ENCODE results near the gene CD300H. TPM values are rescaled to one million over a fixed set of nuclear protein-coding genes. Genes with fewer than 3 reads are reported as not detected.

The CD300H gene
- total RNA-seq, 5 donors from 2014 or later (not counting 1 experiment from before 2014, with no cell fraction given): not detected

GRCh38 chr17:74526681-74527080 is 40.6 kb downstream of the CD300H start:
- H3K36me3 Mint-ChIP-seq: no peaks in the 10 kb centered on the region
- H3K4me1 Mint-ChIP-seq: peaks cover 0 to 2% (median 0%) of the 10 kb centered on the region in 3 donors
- H3K27me3 Mint-ChIP-seq: peaks cover 36 to 37% of the 10 kb centered on the region in 2 donors
- no peaks in the 10 kb centered on the region for H3K36me3 ChIP-seq (ENCODE audit: control insufficient read depth in 2 of 2, extremely low read depth in 1 of 2, insufficient read depth in 1 of 2, low read length in 1 of 2)
- CTCF ChIA-PET: no interaction called here
- H3K27me3 ChIP-seq (replicated peaks in 1 of 2; ENCODE audit: control insufficient read depth in 2 of 2, extremely low read depth in 1 of 2, insufficient read depth in 2 of 2, low read length in 1 of 2): peaks cover 0 to 68% of the 10 kb centered on the region in 2 experiments
- H3K27ac ChIP-seq (ENCODE audit: low read length): no peak overlapping the region
- H3K9me3 Mint-ChIP-seq: peaks cover 0 to 3% (median 0%) of the 10 kb centered on the region in 3 donors
- no peak for DNase-seq
- no peak overlapping the region for H3K27ac Mint-ChIP-seq
- 93% methylated on average over 2 of the region's 3 CpGs for WGBS (ENCODE audit: insufficient coverage)
- POLR2A ChIA-PET: no interaction called here
- H3K9me3 ChIP-seq: no peaks in the 10 kb centered on the region
- H3K4me3 ChIP-seq (ENCODE audit: control insufficient read depth in 1 of 2, extremely low read depth in 1 of 2, low read length in 1 of 2): no peak overlapping the region
- H3K4me3 Mint-ChIP-seq: no peak overlapping the region
- ATAC-seq (replicated peaks in 1 of 4): no peak
- H3K4me1 ChIP-seq (ENCODE audit: control insufficient read depth in 1 of 2, extremely low read depth in 1 of 2, insufficient read depth in 2 of 2, low read length in 2 of 2): peaks cover 0 to 4% of the 10 kb centered on the region in 2 experiments

GRCh38 chr17:74525781-74526288 is 41.5 kb downstream of the CD300H start:
- H3K9me3 Mint-ChIP-seq: peaks cover 0 to 3% (median 0%) of the 10 kb centered on the region in 3 donors
- no peaks in the 10 kb centered on the region for H3K36me3 Mint-ChIP-seq
- DNase-seq (no peak), ATAC-seq (replicated peaks in 1 of 4) (no peak)
- no peak overlapping the region for H3K4me3 Mint-ChIP-seq
- Histone ChIP-seq H3K4me1 (ENCODE audit: control insufficient read depth in 1 of 2, extremely low read depth in 1 of 2, insufficient read depth in 2 of 2, low read length in 2 of 2) (peaks cover 0 to 10% of the 10 kb centered on the region in 2 experiments), H3K27ac (ENCODE audit: low read length) (no peak overlapping the region), H3K27me3 (replicated peaks in 1 of 2; ENCODE audit: control insufficient read depth in 2 of 2, extremely low read depth in 1 of 2, insufficient read depth in 2 of 2, low read length in 1 of 2) (peaks cover 0 to 70% of the 10 kb centered on the region in 2 experiments), H3K9me3 (no peaks in the 10 kb centered on the region), H3K36me3 (ENCODE audit: control insufficient read depth in 2 of 2, extremely low read depth in 1 of 2, insufficient read depth in 1 of 2, low read length in 1 of 2) (no peaks in the 10 kb centered on the region), H3K4me3 (ENCODE audit: control insufficient read depth in 1 of 2, extremely low read depth in 1 of 2, low read length in 1 of 2) (no peak overlapping the region)
- H3K27me3 Mint-ChIP-seq: peaks cover 39 to 45% of the 10 kb centered on the region in 2 donors
- H3K4me1 Mint-ChIP-seq: peaks cover 0 to 8% (median 0%) of the 10 kb centered on the region in 3 donors
- H3K27ac Mint-ChIP-seq: no peak overlapping the region
- 91% methylated on average over 13 of the region's 14 CpGs for WGBS (ENCODE audit: insufficient coverage)
- ChIA-PET CTCF (no interaction called here), POLR2A (no interaction called here)

- POLR2A ChIA-PET: no interaction called here
- ATAC-seq (replicated peaks in 1 of 4) (no peak), DNase-seq (no peak)
- CTCF ChIA-PET: no interaction called here
- Histone ChIP-seq H3K27me3 (replicated peaks in 1 of 2; ENCODE audit: control insufficient read depth in 2 of 2, extremely low read depth in 1 of 2, insufficient read depth in 2 of 2, low read length in 1 of 2) (peaks cover 0 to 69% of the 10 kb centered on the region in 2 experiments), H3K9me3 (no peaks in the 10 kb centered on the region), H3K27ac (ENCODE audit: low read length) (no peak overlapping the region), H3K36me3 (ENCODE audit: control insufficient read depth in 2 of 2, extremely low read depth in 1 of 2, insufficient read depth in 1 of 2, low read length in 1 of 2) (no peaks in the 10 kb centered on the region), H3K4me1 (ENCODE audit: control insufficient read depth in 1 of 2, extremely low read depth in 1 of 2, insufficient read depth in 2 of 2, low read length in 2 of 2) (peaks cover 0 to 10% of the 10 kb centered on the region in 2 experiments), H3K4me3 (ENCODE audit: control insufficient read depth in 1 of 2, extremely low read depth in 1 of 2, low read length in 1 of 2) (no peak overlapping the region)
- H3K9me3 Mint-ChIP-seq: peaks cover 0 to 3% (median 0%) of the 10 kb centered on the region in 3 donors
- H3K4me3 Mint-ChIP-seq: no peak overlapping the region
- H3K27me3 Mint-ChIP-seq: peaks cover 37 to 45% of the 10 kb centered on the region in 2 donors
- H3K27ac Mint-ChIP-seq: no peak overlapping the region
- 88% methylated on average over 1 of the region's 1 CpG for WGBS (ENCODE audit: insufficient coverage)
- H3K36me3 Mint-ChIP-seq: no peaks in the 10 kb centered on the region
- peaks cover 0 to 9% (median 0%) of the 10 kb centered on the region in 3 donors for H3K4me1 Mint-ChIP-seq
Measured at GRCh38 chr17:74525465-74525725, 41.9 kb downstream of the CD300H start.

GRCh38 chr17:74524653-74525464 is 42.5 kb downstream of the CD300H start:
- H3K4me1 Mint-ChIP-seq: peaks cover 0 to 9% (median 0%) of the 10 kb centered on the region in 3 donors
- Histone ChIP-seq H3K27ac (ENCODE audit: low read length) (no peak overlapping the region), H3K4me1 (ENCODE audit: control insufficient read depth in 1 of 2, extremely low read depth in 1 of 2, insufficient read depth in 2 of 2, low read length in 2 of 2) (peaks cover 0 to 10% of the 10 kb centered on the region in 2 experiments), H3K4me3 (ENCODE audit: control insufficient read depth in 1 of 2, extremely low read depth in 1 of 2, low read length in 1 of 2) (no peak overlapping the region), H3K36me3 (ENCODE audit: control insufficient read depth in 2 of 2, extremely low read depth in 1 of 2, insufficient read depth in 1 of 2, low read length in 1 of 2) (no peaks in the 10 kb centered on the region), H3K9me3 (no peaks in the 10 kb centered on the region), H3K27me3 (replicated peaks in 1 of 2; ENCODE audit: control insufficient read depth in 2 of 2, extremely low read depth in 1 of 2, insufficient read depth in 2 of 2, low read length in 1 of 2) (peaks cover 0 to 73% of the 10 kb centered on the region in 2 experiments)
- H3K36me3 Mint-ChIP-seq: no peaks in the 10 kb centered on the region
- ChIA-PET POLR2A (no interaction called here), CTCF (no interaction called here)
- DNase-seq: no peak
- 86% methylated on average over 6 of the region's 11 CpGs for WGBS (ENCODE audit: insufficient coverage)
- H3K27me3 Mint-ChIP-seq: peaks cover 31 to 45% of the 10 kb centered on the region in 2 donors
- ATAC-seq (replicated peaks in 1 of 4): no peak
- no peak overlapping the region for H3K4me3 Mint-ChIP-seq
- H3K9me3 Mint-ChIP-seq: peaks cover 0 to 3% (median 0%) of the 10 kb centered on the region in 3 donors
- no peak overlapping the region for H3K27ac Mint-ChIP-seq

DNA sequence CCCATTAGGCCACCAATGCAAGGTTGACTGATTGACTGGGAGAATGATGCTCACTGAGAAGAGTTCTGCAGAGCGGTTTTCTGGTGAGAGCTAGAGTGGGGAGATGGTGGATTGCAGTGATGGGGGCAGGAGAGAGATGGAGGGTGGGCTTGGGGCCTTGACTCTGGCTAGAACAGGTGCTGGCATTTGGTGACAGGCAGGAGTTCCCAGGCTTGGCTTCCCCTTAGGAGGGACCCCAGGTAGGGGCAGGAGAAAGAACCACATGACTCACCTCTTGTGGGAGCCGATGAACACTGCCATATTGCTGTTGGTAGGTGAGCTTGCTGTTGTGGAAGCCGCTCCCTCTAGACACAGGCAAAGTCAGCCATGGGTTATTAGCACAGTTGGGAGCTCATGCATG is 44.0 kb downstream of the CD300H start:
- Histone ChIP-seq H3K4me1 (ENCODE audit: control insufficient read depth in 1 of 2, extremely low read depth in 1 of 2, insufficient read depth in 2 of 2, low read length in 2 of 2) (peaks cover 0 to 10% of the 10 kb centered on the region in 2 experiments), H3K36me3 (ENCODE audit: control insufficient read depth in 2 of 2, extremely low read depth in 1 of 2, insufficient read depth in 1 of 2, low read length in 1 of 2) (no peaks in the 10 kb centered on the region), H3K27ac (ENCODE audit: low read length) (no peak overlapping the region), H3K4me3 (ENCODE audit: control insufficient read depth in 1 of 2, extremely low read depth in 1 of 2, low read length in 1 of 2) (no peak overlapping the region), H3K27me3 (replicated peaks in 1 of 2; ENCODE audit: control insufficient read depth in 2 of 2, extremely low read depth in 1 of 2, insufficient read depth in 2 of 2, low read length in 1 of 2) (peaks cover 0 to 66% of the 10 kb centered on the region in 2 experiments), H3K9me3 (no peaks in the 10 kb centered on the region)
- H3K36me3 Mint-ChIP-seq: no peaks in the 10 kb centered on the region
- no peak overlapping the region for H3K4me3 Mint-ChIP-seq
- no peak for ATAC-seq (replicated peaks in 1 of 4)
- H3K27me3 Mint-ChIP-seq: peaks cover 27 to 46% of the 10 kb centered on the region in 2 donors
- no peak for DNase-seq
- CTCF ChIA-PET: no interaction called here
- H3K27ac Mint-ChIP-seq: no peak overlapping the region
- WGBS (ENCODE audit: insufficient coverage): 60% methylated on average over 1 of the region's 3 CpGs
- POLR2A ChIA-PET: no interaction called here
- peaks cover 0 to 9% (median 4%) of the 10 kb centered on the region in 3 donors for H3K9me3 Mint-ChIP-seq
- peaks cover 0 to 9% (median 0%) of the 10 kb centered on the region in 3 donors for H3K4me1 Mint-ChIP-seq

DNA sequence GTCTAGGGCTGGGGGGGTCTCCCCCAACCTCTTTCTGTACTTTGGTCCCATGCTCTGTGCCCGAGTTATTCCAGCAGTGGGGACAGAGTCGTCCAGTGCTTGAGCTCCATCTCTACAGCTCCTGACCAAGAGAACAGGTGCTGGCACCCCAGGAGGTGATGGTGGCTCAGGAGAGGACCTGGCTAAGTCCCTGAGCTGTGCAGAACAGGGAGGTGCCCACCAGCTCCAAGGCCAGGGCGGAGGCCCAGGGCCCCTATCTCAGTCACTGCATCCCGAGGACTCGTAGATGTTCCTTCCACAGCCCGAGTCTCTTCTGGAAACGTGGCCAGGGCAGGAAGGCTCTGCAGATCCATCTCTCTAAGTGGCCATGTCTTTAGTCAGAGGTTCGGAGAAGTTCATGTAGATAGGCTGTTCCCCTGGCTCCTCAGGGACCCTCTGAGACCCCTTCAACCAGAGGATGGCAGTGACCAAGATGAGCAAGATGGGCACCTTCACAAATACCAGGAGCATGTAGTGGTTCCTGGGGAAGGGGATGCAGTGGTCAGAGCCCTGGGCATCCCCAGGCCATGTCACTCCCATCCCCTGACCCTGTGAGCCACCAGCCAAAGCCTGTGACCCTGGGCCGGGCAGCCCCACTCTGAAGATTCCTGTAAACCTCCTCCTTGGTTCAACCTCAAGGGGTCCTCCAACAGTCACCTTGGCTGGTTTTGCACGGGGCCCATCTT is 44.8 kb downstream of the CD300H start:
- POLR2A ChIA-PET: no interaction called here
- peaks cover 0 to 13% (median 9%) of the 10 kb centered on the region in 3 donors for H3K9me3 Mint-ChIP-seq
- CTCF ChIA-PET: no interaction called here
- DNase-seq (no peak), ATAC-seq (replicated peaks in 1 of 4) (no peak)
- H3K27ac Mint-ChIP-seq: no peak overlapping the region
- WGBS (ENCODE audit: insufficient coverage): 80% methylated on average over 6 of the region's 10 CpGs
- Histone ChIP-seq H3K36me3 (ENCODE audit: control insufficient read depth in 2 of 2, extremely low read depth in 1 of 2, insufficient read depth in 1 of 2, low read length in 1 of 2) (no peaks in the 10 kb centered on the region), H3K27me3 (replicated peaks in 1 of 2; ENCODE audit: control insufficient read depth in 2 of 2, extremely low read depth in 1 of 2, insufficient read depth in 2 of 2, low read length in 1 of 2) (peaks cover 0 to 66% of the 10 kb centered on the region in 2 experiments), H3K27ac (ENCODE audit: low read length) (no peak overlapping the region), H3K4me3 (ENCODE audit: control insufficient read depth in 1 of 2, extremely low read depth in 1 of 2, low read length in 1 of 2) (no peak overlapping the region), H3K9me3 (no peaks in the 10 kb centered on the region), H3K4me1 (ENCODE audit: control insufficient read depth in 1 of 2, extremely low read depth in 1 of 2, insufficient read depth in 2 of 2, low read length in 2 of 2) (peaks cover 0 to 10% of the 10 kb centered on the region in 2 experiments)
- H3K4me3 Mint-ChIP-seq: no peak overlapping the region
- H3K27me3 Mint-ChIP-seq: peaks cover 32 to 46% of the 10 kb centered on the region in 2 donors
- no peaks in the 10 kb centered on the region for H3K36me3 Mint-ChIP-seq
- H3K4me1 Mint-ChIP-seq: peaks cover 0 to 9% (median 0%) of the 10 kb centered on the region in 3 donors
